A673 (cell line): ENCODE results near the gene XG. TPM values are rescaled to one million over a fixed set of nuclear protein-coding genes. Genes with fewer than 3 reads are reported as not detected.

Experiments
- BruUV-seq: library from RNA; stranded (reverse); fragments of 400-500 nt; replicated peaks from 2 replicates; lab custom pipeline; 2021; lab: Mats Ljungman, UMichigan
- CTCF ChIA-PET: fragments of 300-600 bp; sonication (Branson Sonifier 250); formaldehyde crosslinking; loops from one replicate; lab custom pipeline; 2022; ENCODE audit warnings: antibody characterized with exemption; lab: Charles Lee
- POLR2A ChIA-PET: fragments of 300-600 bp; sonication (Branson Sonifier 250); formaldehyde crosslinking; loops from one replicate; lab custom pipeline; 2022; ENCODE audit warnings: antibody characterized with exemption; ENCODE audit not compliant: low non-redundant PET; lab: Charles Lee
- DNase-seq: peaks from one replicate; pipeline ENCODE4 v3.0.0-alpha.2; 2015; ENCODE audit warnings: low spot score
- H3K27ac ChIP-seq: fragments of 200-600 bp; sonication (generic); 2 replicates; pipeline ENCODE4 v1.5.1; 2016; ENCODE audit warnings: mixed run types, low read depth, mild to moderate bottlenecking, mixed read lengths, antibody characterized with exemption, low read length; ENCODE audit not compliant: poor library complexity, severe bottlenecking
- H3K27me3 ChIP-seq: fragments of 200-600 bp; sonication (generic); replicated peaks from 2 replicates; pipeline ENCODE4 v1.6.1; 2017; ENCODE audit warnings: mixed run types, low read depth, mild to moderate bottlenecking, mixed read lengths, antibody characterized with exemption, low read length; ENCODE audit not compliant: insufficient read depth, poor library complexity
- H3K36me3 ChIP-seq: fragments of 200-600 bp; sonication (generic); 2 replicates; pipeline ENCODE4 v1.6.1; 2016; ENCODE audit warnings: mixed run types, mild to moderate bottlenecking, mixed read lengths, antibody characterized with exemption, low read length; ENCODE audit not compliant: insufficient read depth, poor library complexity, severe bottlenecking
- H3K4me1 ChIP-seq: fragments of 200-600 bp; sonication (generic); 2 replicates; pipeline ENCODE4 v1.6.1; 2017; ENCODE audit warnings: mixed run types, mild to moderate bottlenecking, mixed read lengths, antibody characterized with exemption, low read length; ENCODE audit not compliant: insufficient read depth, poor library complexity, severe bottlenecking
- H3K4me3 ChIP-seq: fragments of 200-600 bp; sonication (generic); 2 replicates; pipeline ENCODE4 v1.5.1; 2016; ENCODE audit warnings: low read depth, mixed run types, mild to moderate bottlenecking, mixed read lengths, low read length; ENCODE audit not compliant: poor library complexity, severe bottlenecking
- H3K9me3 ChIP-seq: fragments of 200-600 bp; sonication (generic); 2 replicates; pipeline ENCODE4 v1.6.1; 2016; ENCODE audit warnings: mixed run types, low read depth, mild to moderate bottlenecking, mixed read lengths, antibody characterized with exemption, low read length; ENCODE audit not compliant: poor library complexity, severe bottlenecking
- EZH2 ChIP-seq: fragments of 200-600 bp; sonication (generic); IDR thresholded peaks from 2 replicates; pipeline ENCODE4 v1.6.1; 2017; ENCODE audit warnings: borderline replicate concordance, low read depth, mild to moderate bottlenecking, mixed read lengths, antibody characterized with exemption, low read length; ENCODE audit not compliant: poor library complexity, severe bottlenecking
- intact Hi-C: fragments of 100-400 bp; cut with micrococcal nuclease; formaldehyde crosslinking; loops from one replicate; pipeline ENCODE4 v1.10.0; 2022; ENCODE audit not compliant: unreplicated experiment
- total RNA-seq: library from RNA; stranded (reverse); gene quantifications from 2 replicates; pipeline ENCODE4 v1.2.3, GENCODE V29; 2021
- TF ChIP-seq, protein P1 (sequence below): fragments of 300-800, 200-600 bp; sonication (generic); conservative IDR thresholded peaks from 2 replicates; pipeline ENCODE4 v1.5.1; 2017; ENCODE audit warnings: low read depth, mild to moderate bottlenecking, antibody characterized with exemption, low read length, moderate library complexity, mixed read lengths

Gene XG
- total RNA-seq, 1 experiment from 2014 or later: 7.5 TPM

DNA sequence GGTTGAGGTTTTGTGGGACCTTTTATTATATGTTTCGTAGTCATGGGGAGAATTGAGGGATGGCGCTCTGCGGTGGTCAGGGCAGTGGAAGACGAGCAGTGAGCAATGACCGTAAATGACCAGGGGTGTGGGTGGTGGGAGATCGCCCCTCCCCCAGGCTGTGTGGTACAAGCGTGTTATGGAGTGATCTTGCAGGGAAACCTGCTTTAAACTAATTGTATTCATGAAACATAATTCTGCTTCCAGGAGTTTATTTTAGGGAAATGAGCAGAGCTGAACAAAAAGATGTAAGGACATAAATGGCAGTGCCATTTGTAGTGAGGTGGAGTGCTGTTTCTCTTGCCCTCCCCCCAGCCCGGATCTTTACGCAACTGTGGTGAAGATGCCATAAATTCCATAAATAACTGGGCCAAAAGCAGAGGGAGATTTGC lies 97.0 kb downstream of the XG start:
- peak; percentile 37 for DNase-seq
- H3K27ac ChIP-seq: peak overlapping the region; percentile 43
- CTCF ChIA-PET: no interaction called here
- POLR2A ChIA-PET: no interaction called here
- TF ChIP-seq, protein P1, sequence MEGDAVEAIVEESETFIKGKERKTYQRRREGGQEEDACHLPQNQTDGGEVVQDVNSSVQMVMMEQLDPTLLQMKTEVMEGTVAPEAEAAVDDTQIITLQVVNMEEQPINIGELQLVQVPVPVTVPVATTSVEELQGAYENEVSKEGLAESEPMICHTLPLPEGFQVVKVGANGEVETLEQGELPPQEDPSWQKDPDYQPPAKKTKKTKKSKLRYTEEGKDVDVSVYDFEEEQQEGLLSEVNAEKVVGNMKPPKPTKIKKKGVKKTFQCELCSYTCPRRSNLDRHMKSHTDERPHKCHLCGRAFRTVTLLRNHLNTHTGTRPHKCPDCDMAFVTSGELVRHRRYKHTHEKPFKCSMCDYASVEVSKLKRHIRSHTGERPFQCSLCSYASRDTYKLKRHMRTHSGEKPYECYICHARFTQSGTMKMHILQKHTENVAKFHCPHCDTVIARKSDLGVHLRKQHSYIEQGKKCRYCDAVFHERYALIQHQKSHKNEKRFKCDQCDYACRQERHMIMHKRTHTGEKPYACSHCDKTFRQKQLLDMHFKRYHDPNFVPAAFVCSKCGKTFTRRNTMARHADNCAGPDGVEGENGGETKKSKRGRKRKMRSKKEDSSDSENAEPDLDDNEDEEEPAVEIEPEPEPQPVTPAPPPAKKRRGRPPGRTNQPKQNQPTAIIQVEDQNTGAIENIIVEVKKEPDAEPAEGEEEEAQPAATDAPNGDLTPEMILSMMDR: no peak
- TF ChIP-seq EZH2: no peak
- no TSS peak for BruUV-seq
- H3K4me3 ChIP-seq: no peak overlapping the region
- peaks cover 7% of the 10 kb centered on the region for H3K36me3 ChIP-seq
- peaks cover 9% of the 10 kb centered on the region for H3K4me1 ChIP-seq
- H3K9me3 ChIP-seq: no peaks in the 10 kb centered on the region
- no peaks in the 10 kb centered on the region for H3K27me3 ChIP-seq
- intact Hi-C loops: no loop called here

DNA sequence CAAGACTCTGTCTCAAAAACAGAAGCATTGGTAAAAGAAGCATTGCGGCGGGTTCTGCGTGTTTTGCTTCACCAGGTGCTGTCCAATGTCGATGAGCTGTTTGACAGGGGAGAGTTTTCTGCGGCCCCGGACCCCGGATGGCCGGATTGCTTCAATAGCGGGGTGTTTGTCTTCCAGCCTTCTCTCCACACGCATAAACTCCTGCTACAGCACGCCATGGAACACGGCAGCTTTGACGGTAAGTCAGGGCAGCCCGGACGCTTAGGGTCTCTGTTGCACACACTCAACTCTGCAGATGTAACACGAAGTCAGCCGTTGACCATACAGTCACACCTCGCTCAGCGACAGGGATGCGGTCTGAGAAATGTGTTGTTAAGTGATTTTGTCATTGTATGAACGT lies 103.1 kb downstream of the XG start:
- intact Hi-C loops: no loop called here
- POLR2A ChIA-PET: no interaction called here
- TF ChIP-seq EZH2: no peak
- TF ChIP-seq, protein P1: no peak
- H3K4me3 ChIP-seq: no peak overlapping the region
- no peaks in the 10 kb centered on the region for H3K27me3 ChIP-seq
- DNase-seq: no peak
- no peaks in the 10 kb centered on the region for H3K9me3 ChIP-seq
- no TSS peak for BruUV-seq
- H3K4me1 ChIP-seq: no peaks in the 10 kb centered on the region
- peaks cover 12% of the 10 kb centered on the region for H3K36me3 ChIP-seq
- no peak overlapping the region for H3K27ac ChIP-seq
- CTCF ChIA-PET: no interaction called here

DNA sequence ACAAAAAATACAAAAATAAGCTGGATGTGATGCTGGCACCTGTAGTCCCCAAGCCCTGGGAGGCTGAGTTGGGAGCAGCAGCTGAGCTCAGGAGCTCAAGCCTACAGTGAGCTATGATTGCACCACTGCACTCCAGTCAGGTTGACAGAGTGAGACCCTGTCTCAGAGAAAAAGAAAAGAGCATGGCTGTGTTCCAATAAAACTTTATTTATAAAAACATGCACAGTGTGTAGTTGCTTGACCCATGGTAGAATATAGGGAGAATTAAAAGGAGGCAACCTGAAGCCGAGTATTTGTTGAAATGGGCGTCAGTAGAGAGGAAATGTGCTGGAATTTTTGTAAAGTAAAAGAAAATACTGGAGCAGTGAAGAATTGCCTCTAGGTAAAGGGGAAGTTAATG lies 103.9 kb downstream of the XG start:
- no TSS peak for BruUV-seq
- no peaks in the 10 kb centered on the region for H3K27me3 ChIP-seq
- no peak for TF ChIP-seq EZH2
- TF ChIP-seq, protein P1: no peak
- ChIA-PET POLR2A (no interaction called here), CTCF (no interaction called here)
- no peaks in the 10 kb centered on the region for H3K4me1 ChIP-seq
- no peak for DNase-seq
- intact Hi-C loops: no loop called here
- H3K4me3 ChIP-seq: no peak overlapping the region
- H3K9me3 ChIP-seq: no peaks in the 10 kb centered on the region
- H3K27ac ChIP-seq: no peak overlapping the region
- peaks cover 17% of the 10 kb centered on the region for H3K36me3 ChIP-seq
